Measurements from ENCODE around the gene PAXIP1. TPM values are rescaled to one million over a fixed set of nuclear protein-coding genes. Genes with fewer than 3 reads are reported as not detected.
A peak's percentile ranks its signal among the peaks of the same experiment; 100 is the strongest.

PAXIP1 gene
- total and polyA plus RNA-seq, 10 of the 15 experiments (the other 5 are each of a cell fraction or from before 2014, with no cell fraction given), result 7.3 to 27.2 (median 18.1) TPM

DNA sequence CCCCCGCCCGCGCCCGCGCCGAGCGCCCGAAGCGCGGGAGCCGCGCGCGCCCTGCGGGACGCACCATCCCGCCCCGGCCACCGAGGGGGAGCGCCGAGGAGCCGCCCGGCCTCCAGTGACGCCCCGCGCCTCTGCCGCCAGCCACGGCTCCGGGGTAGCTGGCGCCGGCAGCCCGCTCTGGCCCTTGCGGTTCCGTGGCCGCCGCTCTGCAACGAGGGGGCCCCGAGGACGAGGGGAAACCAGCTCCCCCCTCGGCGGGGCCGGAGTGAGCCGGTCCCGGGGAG is at the start of gene PAXIP1 (continued):
- TF ChIP-seq BACH1 (IDR thresholded peaks at IDR 0.05; ENCODE audit: borderline replicate concordance) (peak; percentile 70), ZBED1 (IDR thresholded peaks at IDR 0.05; ENCODE audit: borderline replicate concordance) (no peak), ZNF592 (IDR thresholded peaks at IDR 0.05) (peak; percentile 84; the same call in 1 of the 2 replicates), RAD21 (IDR thresholded peaks at IDR 0.05; ENCODE audit: insufficient read depth, low read depth, low read length) (no peak), RUNX3 (IDR thresholded peaks at IDR 0.05; ENCODE audit: low read length) (peak; percentile 12; the same call in 1 of the 2 replicates), ZSCAN29 (IDR thresholded peaks at IDR 0.05) (no peak), ZNF217 (IDR thresholded peaks at IDR 0.05) (no peak; the same call in 1 of the 2 replicates), RFX5 (IDR thresholded peaks at IDR 0.05; ENCODE audit: low read depth, low read length) (no peak), MTA3 (IDR thresholded peaks at IDR 0.05; ENCODE audit: borderline replicate concordance, low read length) (no peak), IKZF1 (conservative IDR thresholded peaks at IDR 0.05) (peak; percentile 63; the same call in 1 of the 2 replicates), RELA (IDR thresholded peaks at IDR 0.05; ENCODE audit: borderline replicate concordance, partially characterized antibody) (peak; percentile 89), SREBF2 (IDR thresholded peaks at IDR 0.05; ENCODE audit: low read length) (no peak)
- TF ChIP-seq, protein P1, sequence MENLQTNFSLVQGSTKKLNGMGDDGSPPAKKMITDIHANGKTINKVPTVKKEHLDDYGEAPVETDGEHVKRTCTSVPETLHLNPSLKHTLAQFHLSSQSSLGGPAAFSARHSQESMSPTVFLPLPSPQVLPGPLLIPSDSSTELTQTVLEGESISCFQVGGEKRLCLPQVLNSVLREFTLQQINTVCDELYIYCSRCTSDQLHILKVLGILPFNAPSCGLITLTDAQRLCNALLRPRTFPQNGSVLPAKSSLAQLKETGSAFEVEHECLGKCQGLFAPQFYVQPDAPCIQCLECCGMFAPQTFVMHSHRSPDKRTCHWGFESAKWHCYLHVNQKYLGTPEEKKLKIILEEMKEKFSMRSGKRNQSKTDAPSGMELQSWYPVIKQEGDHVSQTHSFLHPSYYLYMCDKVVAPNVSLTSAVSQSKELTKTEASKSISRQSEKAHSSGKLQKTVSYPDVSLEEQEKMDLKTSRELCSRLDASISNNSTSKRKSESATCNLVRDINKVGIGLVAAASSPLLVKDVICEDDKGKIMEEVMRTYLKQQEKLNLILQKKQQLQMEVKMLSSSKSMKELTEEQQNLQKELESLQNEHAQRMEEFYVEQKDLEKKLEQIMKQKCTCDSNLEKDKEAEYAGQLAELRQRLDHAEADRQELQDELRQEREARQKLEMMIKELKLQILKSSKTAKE (IDR thresholded peaks at IDR 0.05; ENCODE audit: low read depth, poor library complexity, severe bottlenecking), result no peak
- TF ChIP-seq, protein P2, sequence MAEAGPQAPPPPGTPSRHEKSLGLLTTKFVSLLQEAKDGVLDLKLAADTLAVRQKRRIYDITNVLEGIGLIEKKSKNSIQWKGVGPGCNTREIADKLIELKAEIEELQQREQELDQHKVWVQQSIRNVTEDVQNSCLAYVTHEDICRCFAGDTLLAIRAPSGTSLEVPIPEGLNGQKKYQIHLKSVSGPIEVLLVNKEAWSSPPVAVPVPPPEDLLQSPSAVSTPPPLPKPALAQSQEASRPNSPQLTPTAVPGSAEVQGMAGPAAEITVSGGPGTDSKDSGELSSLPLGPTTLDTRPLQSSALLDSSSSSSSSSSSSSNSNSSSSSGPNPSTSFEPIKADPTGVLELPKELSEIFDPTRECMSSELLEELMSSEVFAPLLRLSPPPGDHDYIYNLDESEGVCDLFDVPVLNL (IDR thresholded peaks at IDR 0.05; ENCODE audit: low read depth, low read length), result peak; percentile 37; the same call in 1 of the 2 replicates
- TF ChIP-seq, protein P3, sequence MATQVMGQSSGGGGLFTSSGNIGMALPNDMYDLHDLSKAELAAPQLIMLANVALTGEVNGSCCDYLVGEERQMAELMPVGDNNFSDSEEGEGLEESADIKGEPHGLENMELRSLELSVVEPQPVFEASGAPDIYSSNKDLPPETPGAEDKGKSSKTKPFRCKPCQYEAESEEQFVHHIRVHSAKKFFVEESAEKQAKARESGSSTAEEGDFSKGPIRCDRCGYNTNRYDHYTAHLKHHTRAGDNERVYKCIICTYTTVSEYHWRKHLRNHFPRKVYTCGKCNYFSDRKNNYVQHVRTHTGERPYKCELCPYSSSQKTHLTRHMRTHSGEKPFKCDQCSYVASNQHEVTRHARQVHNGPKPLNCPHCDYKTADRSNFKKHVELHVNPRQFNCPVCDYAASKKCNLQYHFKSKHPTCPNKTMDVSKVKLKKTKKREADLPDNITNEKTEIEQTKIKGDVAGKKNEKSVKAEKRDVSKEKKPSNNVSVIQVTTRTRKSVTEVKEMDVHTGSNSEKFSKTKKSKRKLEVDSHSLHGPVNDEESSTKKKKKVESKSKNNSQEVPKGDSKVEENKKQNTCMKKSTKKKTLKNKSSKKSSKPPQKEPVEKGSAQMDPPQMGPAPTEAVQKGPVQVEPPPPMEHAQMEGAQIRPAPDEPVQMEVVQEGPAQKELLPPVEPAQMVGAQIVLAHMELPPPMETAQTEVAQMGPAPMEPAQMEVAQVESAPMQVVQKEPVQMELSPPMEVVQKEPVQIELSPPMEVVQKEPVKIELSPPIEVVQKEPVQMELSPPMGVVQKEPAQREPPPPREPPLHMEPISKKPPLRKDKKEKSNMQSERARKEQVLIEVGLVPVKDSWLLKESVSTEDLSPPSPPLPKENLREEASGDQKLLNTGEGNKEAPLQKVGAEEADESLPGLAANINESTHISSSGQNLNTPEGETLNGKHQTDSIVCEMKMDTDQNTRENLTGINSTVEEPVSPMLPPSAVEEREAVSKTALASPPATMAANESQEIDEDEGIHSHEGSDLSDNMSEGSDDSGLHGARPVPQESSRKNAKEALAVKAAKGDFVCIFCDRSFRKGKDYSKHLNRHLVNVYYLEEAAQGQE (IDR thresholded peaks at IDR 0.05; ENCODE audit: low read depth, low read length), result no peak
- TF ChIP-seq, protein P4, sequence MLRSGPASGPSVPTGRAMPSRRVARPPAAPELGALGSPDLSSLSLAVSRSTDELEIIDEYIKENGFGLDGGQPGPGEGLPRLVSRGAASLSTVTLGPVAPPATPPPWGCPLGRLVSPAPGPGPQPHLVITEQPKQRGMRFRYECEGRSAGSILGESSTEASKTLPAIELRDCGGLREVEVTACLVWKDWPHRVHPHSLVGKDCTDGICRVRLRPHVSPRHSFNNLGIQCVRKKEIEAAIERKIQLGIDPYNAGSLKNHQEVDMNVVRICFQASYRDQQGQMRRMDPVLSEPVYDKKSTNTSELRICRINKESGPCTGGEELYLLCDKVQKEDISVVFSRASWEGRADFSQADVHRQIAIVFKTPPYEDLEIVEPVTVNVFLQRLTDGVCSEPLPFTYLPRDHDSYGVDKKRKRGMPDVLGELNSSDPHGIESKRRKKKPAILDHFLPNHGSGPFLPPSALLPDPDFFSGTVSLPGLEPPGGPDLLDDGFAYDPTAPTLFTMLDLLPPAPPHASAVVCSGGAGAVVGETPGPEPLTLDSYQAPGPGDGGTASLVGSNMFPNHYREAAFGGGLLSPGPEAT (IDR thresholded peaks at IDR 0.05; ENCODE audit: low read depth), result no peak
- TF ChIP-seq, protein P5, sequence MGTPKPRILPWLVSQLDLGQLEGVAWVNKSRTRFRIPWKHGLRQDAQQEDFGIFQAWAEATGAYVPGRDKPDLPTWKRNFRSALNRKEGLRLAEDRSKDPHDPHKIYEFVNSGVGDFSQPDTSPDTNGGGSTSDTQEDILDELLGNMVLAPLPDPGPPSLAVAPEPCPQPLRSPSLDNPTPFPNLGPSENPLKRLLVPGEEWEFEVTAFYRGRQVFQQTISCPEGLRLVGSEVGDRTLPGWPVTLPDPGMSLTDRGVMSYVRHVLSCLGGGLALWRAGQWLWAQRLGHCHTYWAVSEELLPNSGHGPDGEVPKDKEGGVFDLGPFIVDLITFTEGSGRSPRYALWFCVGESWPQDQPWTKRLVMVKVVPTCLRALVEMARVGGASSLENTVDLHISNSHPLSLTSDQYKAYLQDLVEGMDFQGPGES (IDR thresholded peaks at IDR 0.05), result peak; percentile 60; the same call in 1 of the 2 replicates

All from GM12878 (cell line).